GM18507 (cell line): ENCODE results near the gene GALNT17.

Source experiments
- DNase-seq: peaks from one replicate; pipeline ENCODE4 v3.0.0; 2011; ENCODE audit warnings: low read depth; ENCODE audit not compliant: insufficient read length; ENCODE audit errors: extremely low spot score
- FAIRE-seq: peaks from 2 replicates; lab custom pipeline; 2011; peaks lifted over from hg19 to GRCh38; lab: Jason Lieb, UNC

GALNT17 gene

DNA sequence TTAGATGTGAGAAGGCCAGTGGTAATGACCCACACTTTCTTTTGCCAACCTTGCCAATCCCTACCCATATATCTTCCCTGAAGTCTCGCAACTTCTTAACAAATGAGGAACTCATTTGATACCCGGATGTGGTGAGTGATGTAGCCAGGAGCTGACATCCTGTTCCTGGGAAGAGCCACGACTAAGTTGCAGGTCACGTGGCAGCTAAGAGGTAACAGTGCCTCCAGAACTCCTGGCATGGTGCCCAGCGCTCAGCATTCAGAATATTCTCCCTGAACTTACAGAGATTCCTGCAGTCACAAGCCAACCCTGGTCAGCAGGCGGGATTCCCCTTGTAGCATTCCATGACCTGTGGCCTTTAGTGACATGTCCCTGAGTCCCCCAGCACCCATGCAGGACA, 282.5 kb downstream of the GALNT17 start:
- FAIRE-seq (no peak), DNase-seq (no peak)

DNA sequence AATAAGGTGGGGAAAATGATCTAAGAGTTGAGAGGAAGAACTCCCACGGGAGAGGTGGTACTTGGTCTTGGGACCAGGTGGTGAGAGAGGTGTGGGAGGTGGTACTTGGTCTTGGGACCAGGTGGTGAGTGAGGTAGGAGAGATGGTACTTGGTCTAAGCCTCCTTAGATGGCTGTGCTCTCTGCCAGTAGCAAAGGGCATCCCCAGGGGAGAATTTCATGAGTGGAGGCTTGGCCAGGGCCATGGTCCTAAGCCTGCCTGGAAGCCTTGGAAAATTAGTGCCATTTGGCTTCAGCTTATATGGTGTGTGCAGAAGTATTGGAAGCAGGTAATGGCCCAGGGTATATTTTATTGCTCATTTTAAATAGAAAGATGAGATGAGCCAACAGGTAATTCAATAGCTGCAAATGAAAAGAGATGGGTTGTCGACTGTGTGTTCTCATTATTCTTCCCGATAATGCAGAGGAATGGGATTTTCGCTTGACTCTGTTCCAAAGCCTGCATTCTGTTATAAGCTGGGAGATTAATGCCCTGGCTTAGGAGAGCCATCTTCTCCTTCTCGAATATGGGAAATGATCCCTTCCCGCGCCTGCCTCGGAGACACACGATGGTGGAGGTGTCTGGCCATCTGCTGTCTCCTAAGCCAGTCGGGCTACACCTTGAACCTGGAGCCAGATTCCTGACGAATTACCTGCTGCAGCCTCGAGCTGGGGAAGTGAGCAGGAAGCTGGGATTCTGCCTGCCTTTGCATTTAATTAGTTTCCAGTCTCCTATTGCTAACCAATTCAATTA, 287.8 kb downstream of the GALNT17 start:
- DNase-seq: no peak
- no peak for FAIRE-seq

DNA sequence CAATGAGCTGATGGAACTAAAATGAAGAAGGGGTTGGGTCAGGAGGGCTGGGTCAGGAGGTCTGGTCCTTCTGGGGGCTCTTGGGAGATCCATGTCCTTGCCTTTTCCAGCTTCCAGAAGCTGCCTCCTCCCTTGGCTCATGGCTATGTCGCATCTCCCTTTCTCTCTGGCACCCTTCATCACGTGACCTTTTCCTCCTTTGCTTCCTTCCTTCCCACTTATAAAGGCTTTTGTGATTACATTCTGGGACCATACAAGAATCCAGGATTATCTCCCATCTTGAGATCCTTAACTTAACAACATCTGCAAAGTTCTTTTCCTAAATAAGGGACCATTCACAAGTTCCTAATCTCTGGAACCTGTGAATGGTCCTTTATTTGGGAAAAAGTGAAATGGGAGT, 290.2 kb downstream of the GALNT17 start:
- FAIRE-seq (no peak), DNase-seq (no peak)

DNA sequence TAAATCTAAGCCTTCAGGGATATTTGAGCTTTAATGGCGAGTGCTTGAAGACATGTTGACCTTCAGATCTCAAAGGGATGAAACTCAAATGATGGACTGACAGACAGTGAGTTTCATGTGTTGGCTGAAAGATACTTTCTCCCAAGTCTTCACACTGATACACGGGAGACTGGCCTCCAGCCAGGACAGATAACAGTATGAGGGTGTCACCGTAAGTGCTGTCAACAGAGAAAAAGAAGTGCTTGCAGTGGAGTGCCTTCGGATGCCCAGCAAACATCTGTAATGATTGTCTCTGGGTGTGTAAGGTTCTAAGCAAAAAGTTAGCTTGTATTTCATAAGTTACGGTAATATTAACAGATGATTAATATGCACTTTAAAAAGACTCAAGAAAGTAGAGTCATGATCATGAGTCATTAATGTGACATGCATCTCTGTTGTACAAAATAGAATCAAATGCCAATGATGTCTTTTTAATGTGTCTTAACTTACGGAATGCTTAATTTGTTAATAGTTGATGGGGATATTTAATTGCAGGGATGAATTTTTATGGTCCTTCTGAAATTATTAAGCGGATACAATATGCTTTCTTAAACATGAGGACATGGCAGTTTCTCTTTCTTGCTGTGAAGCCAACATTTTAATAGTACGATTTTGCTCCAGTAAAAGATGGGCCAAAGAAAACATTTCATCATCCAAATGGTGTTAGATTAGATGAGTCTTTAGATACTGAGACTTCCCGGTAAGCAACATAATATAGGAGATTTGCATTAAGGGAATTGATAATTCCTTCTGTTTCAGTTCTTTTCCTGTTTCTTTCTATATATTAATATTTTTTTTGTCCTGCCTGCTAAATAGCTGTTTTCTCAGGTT, 292.5 kb downstream of the GALNT17 start:
- no peak for FAIRE-seq
- no peak for DNase-seq

DNA sequence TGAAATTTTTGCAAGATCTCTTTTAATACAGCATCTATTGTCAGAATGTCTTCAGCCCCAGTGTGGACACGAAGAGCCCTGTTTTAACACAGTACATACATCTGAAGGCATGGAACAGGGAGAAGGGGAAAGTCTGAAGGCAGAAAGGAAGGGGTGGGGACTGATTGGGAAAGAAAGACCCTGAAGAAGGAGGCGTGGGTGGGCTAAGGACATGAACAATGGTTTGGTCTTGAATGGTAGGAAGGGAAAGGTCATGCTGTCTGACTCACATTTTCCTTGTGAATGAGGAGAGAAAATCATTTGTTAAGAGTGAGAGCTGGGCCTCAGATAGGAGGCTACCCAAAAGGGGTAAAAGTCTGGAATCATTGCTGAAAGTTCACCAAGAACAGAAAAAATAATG, 297.1 kb downstream of the GALNT17 start:
- no peak for DNase-seq

DNA sequence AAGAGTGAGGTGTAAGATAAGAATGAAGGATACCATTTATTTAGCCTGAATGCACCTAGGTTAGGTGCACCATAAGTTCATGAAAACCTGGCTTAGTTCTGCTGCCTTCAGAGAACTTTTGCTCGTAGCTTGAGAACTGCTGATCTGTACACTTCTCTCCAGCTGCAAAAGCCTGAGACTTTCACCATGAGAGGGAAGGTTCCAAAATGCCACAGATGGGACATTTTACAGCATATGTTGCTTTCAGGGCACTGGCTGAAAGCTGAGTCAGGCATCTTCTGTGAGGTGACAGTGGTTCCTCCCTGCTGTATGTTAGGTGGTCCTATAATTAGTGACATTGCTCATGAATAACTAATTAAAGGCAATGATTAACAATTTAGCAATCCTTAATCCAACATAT, 298.3 kb downstream of the GALNT17 start:
- no peak for FAIRE-seq

More for the DNA sequence above, 297.1 kb downstream of the GALNT17 start:
- no peak for FAIRE-seq

DNA sequence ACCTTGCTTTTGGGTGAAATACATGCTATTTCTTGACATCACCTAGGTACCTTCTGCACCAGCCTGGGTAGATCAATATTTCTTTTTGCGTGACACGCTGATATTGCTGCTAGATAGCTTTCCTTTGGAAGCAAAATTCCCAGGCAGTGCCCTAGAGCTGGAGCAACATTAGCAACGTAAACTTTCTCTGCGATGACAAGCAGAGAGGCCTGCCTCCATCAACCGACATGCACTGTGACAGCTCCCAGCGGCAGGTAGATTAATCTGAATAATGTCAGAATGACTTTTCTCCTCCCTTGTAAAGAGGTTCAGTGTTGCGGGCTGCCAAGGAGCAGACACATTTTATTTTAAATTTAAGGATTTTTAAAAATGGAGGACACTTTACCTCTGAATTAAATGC, 307.4 kb downstream of the GALNT17 start:
- no peak for DNase-seq
- FAIRE-seq: no peak

More for the DNA sequence above, 298.3 kb downstream of the GALNT17 start:
- DNase-seq: no peak

DNA sequence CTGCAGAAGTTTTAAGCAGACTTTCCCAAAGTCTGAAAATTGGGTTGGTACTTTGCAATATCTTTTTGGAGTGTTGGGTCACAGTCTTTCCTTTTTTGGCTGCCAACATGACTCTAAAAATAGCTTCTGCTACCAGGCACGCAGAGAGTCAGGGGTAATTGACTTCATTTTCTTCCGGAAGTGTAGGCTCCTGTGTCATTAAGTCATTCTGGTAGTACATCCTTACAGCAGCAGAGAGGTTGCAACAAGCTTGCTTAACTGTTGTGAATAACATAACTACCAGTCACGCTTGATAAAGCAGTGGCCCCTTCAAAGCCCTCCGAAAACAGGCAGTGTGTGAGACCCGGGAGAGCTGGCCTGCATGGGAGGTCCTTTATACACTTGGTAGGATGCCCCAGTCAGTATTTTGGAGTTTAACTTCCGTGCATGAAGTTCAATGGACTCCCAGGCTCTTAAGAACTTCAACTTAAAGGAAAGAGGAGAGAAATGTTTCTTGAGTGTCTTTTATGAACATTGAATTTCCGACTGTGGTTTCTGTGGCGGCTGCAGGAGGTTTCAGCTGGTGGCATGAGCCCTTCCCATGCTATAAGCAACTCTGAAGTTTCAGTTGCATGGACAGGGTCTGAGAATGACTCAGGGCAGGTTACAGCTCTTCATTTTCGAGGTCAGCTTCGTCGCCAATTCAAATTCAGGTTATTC, 310.7 kb downstream of the GALNT17 start:
- FAIRE-seq (no peak), DNase-seq (no peak)

DNA sequence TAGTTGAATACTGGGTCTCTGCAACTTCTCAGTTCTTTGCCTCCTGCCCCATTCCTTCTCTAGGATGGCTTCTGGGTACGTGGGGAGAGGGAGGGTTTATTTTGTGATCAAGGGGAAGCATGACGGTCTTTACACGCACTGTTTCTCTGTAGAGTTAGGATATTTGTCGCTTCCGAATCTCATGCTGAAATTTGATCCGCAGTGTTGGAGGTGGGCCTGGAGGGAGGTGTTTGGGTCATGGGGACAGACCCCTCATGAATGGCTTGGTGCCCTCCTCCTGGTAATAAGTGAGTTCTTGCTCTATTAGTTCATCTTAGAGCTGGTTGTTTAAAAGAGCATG, 311.2 kb downstream of the GALNT17 start:
- DNase-seq (no peak), FAIRE-seq (no peak)

DNA sequence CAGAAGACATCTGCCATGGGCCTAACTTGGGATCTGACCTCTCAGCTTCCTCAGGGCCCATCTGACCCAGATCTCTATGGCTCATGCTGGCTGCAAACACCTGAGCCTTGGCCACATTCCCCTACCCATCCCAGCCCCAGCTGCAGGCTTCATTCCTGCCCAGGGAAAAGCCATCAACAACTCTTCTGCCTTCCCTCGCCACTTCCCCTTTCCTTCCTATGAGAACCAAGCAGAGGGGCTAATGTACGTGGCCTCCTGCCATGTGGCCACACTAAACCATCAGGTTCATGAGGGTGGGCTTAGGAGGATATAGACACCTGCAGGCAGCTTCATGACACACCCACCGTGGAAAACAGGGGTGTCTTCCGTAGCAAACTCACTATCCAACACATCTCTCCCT, 312.2 kb downstream of the GALNT17 start:
- no peak for FAIRE-seq
- no peak for DNase-seq

DNA sequence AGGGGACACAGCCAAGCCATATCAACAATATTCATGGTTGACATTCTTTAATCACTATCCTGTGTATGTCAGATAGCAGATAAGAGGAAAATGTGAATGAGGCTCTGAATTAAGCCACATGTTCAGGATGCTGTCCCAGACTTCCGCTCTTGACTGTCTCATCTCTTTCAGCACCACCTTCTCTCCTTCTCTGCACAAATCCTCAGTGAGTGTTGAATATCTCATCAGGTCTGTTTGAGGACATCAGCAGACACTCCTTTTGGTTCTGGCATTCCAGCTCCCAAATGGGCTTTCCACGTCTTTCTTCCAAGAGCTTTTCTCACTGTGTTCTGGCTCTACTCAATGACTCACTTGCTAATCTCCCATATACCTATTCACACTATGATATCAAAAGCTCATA, 321.7 kb downstream of the GALNT17 start:
- no peak for FAIRE-seq
- no peak for DNase-seq

DNA sequence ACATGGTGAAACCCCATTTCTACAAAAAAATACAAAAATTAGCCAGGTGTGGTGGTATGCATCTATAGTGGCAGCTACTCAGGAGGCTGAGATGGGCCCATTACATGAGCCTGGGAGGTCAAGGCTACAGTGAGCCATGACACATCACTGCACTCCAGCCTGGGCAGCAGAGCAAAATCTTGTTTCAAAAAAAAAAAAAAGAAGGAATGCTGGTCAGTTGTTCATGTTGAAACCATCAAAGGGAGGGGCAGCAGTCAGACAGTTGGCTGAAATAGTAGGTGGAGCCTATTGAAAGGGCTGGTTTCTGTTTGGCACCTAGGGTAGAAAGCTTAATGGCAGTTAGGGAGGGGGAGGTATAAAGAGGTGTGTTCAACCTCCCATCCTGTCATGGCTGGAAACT, 323.0 kb downstream of the GALNT17 start:
- FAIRE-seq: no peak
- DNase-seq: no peak

DNA sequence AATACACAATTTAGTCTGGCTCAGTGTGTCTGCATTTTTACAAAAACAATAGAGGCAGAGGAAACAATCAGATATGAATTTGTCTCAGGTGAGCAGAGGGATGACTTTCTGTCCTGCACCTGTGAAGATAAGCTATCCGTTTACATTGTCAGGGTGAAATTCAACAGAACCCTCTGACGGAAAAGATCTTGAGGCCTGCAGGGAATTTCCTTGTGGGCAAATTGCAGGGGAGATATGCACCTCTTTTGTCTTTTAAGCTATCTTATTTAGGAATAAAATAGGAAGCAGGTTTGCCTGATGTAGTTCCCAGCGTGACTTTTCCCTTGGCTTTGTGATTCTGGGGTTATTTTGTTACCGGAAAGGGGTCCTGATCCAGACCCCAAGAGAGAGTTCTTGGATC, 325.1 kb downstream of the GALNT17 start:
- FAIRE-seq: no peak
- DNase-seq: no peak

DNA sequence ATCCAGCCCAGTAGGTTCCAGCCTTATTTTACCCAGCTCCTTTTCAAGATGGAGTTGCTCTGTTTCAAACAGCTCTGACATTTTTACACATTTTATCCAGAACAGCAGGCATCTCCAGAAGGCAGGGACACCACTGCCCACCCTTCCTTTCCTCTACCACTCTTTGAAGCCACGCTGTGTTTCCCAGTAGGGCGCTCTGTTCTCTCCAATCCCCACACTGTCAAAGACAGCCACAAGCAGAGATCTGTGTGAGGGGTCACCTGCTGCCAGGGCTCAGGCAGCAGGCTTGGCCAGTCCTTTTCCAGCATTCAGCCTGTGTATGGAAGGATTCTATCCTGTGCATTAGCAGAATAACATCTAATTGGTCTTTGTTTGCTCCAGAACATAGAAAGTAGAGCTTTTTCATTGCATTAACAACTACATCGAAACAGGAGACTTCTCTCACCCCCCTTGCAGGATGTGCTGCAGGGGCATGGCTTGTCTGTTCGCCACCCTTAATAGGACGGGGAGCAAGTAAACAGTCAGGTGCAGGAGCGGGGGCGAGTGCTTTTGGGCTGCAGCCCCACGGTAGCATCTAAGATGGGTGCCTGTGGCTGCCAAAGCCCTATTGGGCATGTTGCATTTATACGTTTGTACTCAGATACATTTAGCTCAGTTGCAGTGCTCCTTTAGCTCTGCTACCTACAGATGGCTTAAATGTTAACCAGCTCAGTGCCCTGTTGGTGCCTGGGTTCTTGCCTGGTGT, 326.1 kb downstream of the GALNT17 start:
- DNase-seq (no peak), FAIRE-seq (no peak)

DNA sequence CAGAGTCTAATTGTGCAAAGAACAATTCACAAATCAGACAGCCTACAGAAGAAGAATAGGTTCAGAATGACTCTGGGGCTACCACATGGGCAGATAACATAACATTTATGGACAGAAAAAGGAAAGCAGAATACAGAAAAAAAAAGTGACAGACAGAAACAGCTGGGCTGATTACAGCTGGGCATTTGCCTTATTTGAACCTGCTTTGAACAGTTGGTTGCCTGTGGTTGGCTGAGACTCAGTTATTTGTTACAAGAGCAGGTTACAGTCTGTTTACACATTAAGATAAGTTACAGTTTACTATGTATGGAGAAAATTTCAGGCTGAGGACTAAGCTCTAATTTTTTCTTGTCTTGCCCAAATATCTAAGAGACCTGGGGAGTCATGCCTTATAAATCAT, 327.2 kb downstream of the GALNT17 start:
- no peak for FAIRE-seq
- no peak for DNase-seq

DNA sequence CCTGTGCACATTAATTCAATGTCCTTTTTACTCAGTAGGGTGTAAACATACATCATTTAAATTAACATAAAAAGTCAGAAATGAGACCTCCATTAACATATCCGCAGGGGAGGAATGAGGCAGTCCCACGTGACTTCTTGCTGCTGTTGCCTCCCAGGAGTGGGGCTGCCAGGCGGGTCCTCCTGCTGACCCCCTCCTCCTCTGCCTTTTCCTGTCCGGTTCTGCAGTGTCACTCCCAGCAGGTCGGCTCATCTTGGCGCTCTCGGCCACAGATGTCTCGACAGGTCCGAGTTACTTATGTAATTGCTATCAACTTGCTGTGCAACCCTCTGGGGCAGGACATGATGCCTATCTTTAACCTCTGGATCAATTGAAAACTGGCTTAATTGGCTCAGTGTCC, 329.6 kb downstream of the GALNT17 start:
- no peak for DNase-seq

DNA sequence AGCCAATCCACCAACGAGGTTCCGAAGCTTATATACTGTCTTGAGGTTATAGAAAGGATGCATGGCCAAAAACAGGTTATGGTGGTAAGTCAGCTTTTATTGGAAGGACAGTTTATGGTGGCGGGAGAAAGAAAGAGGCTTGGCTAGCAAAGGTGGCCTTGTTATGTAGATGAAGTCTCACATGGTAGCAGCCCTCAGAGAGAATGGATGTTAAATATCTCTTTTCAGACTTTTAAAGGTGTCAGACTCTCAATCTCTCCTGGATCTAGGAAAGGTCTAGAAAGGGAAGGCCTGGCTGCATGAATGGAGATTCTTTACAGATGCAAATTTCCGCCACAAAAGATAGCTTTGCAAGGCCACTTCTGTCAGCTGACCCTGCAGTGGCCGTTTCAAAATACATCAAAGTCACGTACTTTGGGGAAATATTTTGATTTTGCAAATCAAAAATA, 333.8 kb downstream of the GALNT17 start:
- FAIRE-seq (no peak), DNase-seq (no peak)

More for the DNA sequence above, 329.6 kb downstream of the GALNT17 start:
- no peak for FAIRE-seq

DNA sequence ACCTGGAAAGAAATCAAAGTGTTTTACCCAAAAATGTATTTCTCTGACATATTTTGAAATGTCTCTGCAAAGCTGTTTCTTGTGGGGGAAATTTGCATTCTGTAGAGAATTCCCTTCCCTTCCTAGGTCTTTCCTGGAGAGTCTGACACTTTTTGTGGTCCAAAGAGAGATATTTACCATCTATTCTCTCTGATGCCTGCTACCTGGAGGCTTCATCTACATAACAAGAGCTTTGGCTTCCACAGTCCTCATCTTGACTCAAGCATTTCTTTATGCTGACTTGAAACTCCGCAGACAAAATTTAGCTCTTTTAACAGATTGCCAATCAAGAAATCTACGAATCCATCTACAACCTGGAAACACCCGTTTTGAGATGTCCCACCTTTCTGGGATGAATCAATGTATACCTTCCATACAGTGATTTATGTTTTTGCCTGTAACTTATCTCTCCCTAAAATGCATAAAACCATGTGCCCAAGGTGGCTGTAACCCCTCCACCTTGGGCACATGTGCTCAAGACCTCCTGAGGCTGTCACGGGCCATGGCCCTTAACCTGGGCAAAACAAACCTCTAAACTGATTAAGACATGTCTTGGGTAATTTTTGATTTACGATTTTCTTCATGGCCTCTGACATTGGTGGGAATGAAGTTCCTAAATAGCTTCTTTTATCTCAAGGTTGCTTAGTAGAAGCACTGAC, 334.7 kb downstream of the GALNT17 start:
- DNase-seq (no peak), FAIRE-seq (no peak)

DNA sequence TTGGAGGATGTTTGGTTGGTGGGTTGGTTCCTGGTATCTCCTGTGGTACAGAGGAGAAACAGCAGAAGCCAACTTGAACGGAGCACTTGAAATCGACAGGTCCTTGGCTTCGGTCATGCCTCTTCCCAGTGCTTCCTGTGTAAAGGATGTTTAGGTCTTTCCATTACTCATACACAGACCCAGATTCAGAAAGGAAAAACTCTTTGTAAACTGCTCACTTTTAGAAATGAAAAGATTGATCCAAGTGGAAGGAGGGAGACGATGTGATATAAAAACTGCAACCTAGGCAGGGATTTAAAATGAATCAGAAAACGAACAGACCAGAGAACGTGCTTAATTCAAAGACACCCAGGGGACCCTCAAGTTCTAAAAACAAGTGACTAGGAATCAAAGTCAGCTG, 338.4 kb downstream of the GALNT17 start:
- DNase-seq: no peak

More for the DNA sequence above, 338.4 kb downstream of the GALNT17 start:
- FAIRE-seq: no peak
